OCI-LY1 (cell line): ENCODE data around the gene CROCC.
"Not testable (repeated sequence)": the region's sequence is repeated elsewhere in the genome, so short reads cannot be mapped to it uniquely, and the experiment has no call there.

ENCODE experiments used
- H2AFZ ChIP-seq: fragments of 200-600 bp; sonication (generic), shearing (Covaris generic); 2 replicates; pipeline ENCODE4 v1.6.0; 2014; ENCODE audit warnings: antibody characterized with exemption, mild to moderate bottlenecking, low read length
- H3F3A ChIP-seq: fragments of 200-600 bp; sonication (generic), shearing (Covaris generic); 2 replicates; pipeline ENCODE4 v1.6.0; 2014; ENCODE audit warnings: mild to moderate bottlenecking, antibody characterized with exemption, low read length, moderate library complexity; ENCODE audit not compliant: insufficient read depth
- H3K27ac ChIP-seq: fragments of 200-600 bp; sonication (generic); 2 replicates; pipeline ENCODE4 v1.5.1; 2014; ENCODE audit warnings: low read length, mixed run types, mild to moderate bottlenecking, low read depth; ENCODE audit not compliant: poor library complexity, severe bottlenecking
- H3K27me3 ChIP-seq: fragments of 200-600 bp; sonication (generic); 2 replicates; pipeline ENCODE4 v1.6.0; 2014; ENCODE audit warnings: antibody characterized with exemption, mild to moderate bottlenecking, low read length, moderate library complexity; ENCODE audit not compliant: insufficient read depth
- H3K36me3 ChIP-seq: fragments of 200-600 bp; sonication (generic); 2 replicates; pipeline ENCODE4 v1.6.1; 2014; ENCODE audit warnings: mild to moderate bottlenecking, antibody characterized with exemption, low read length, moderate library complexity, mixed read lengths; ENCODE audit not compliant: insufficient read depth
- H3K4me1 ChIP-seq: fragments of 200-600 bp; sonication (generic); 2 replicates; pipeline ENCODE4 v1.5.1; 2014; ENCODE audit warnings: mild to moderate bottlenecking, low read length, moderate library complexity; ENCODE audit not compliant: insufficient read depth, severe bottlenecking
- H3K4me2 ChIP-seq: fragments of 200-600 bp; sonication (generic), shearing (Covaris generic); 2 replicates; pipeline ENCODE4 v1.6.1; 2014; ENCODE audit warnings: low read length
- H3K4me3 ChIP-seq: fragments of 200-600 bp; sonication (generic); 2 replicates; pipeline ENCODE4 v1.5.1; 2014; ENCODE audit warnings: low read length, low read depth, mild to moderate bottlenecking, mixed read lengths; ENCODE audit not compliant: poor library complexity, severe bottlenecking
- H3K79me2 ChIP-seq: fragments of 200-600 bp; shearing (Covaris generic); 2 replicates; pipeline ENCODE4 v1.6.1; 2016; ENCODE audit warnings: mixed run types, low read length, mixed read lengths; ENCODE audit not compliant: insufficient read depth
- H3K9ac ChIP-seq: fragments of 200-600 bp; sonication (generic), shearing (Covaris generic); 2 replicates; pipeline ENCODE4 v1.6.1; 2014; ENCODE audit warnings: mild to moderate bottlenecking, low read length, mixed read lengths
- H3K9me2 ChIP-seq: fragments of 200-600 bp; sonication (generic), shearing (Covaris generic); 2 replicates; pipeline ENCODE4 v1.6.1; 2014; ENCODE audit warnings: low read depth, mild to moderate bottlenecking, low read length, mixed read lengths
- H3K9me3 ChIP-seq: fragments of 200-600 bp; shearing (Covaris generic); 2 replicates; pipeline ENCODE4 v1.6.1; 2014; ENCODE audit warnings: low read length, mixed read lengths
- H4K20me1 ChIP-seq: fragments of 200-600 bp; sonication (generic), shearing (Covaris generic); 2 replicates; pipeline ENCODE4 v1.6.0; 2016; ENCODE audit warnings: mild to moderate bottlenecking, low read length; ENCODE audit not compliant: insufficient read depth
- CTCF ChIP-seq: fragments of 200-600 bp; sonication (generic), shearing (Covaris generic); IDR thresholded peaks from 2 replicates; pipeline ENCODE4 v1.5.1; 2017; ENCODE audit warnings: mild to moderate bottlenecking, antibody characterized with exemption, low read length, moderate library complexity, mixed read lengths
- EZH2 ChIP-seq: fragments of 200-600 bp; sonication (generic), shearing (Covaris generic); IDR thresholded peaks from 2 replicates; pipeline ENCODE4 v1.8.0; 2017; ENCODE audit warnings: borderline replicate concordance, mixed run types, mild to moderate bottlenecking, antibody characterized with exemption, low read length, moderate library complexity, mixed read lengths

CROCC gene

GRCh38 chr1:16931206-16931934, 9.6 kb downstream of the CROCC start:
- not testable (repeated sequence) for H4K20me1 ChIP-seq, H3K27ac ChIP-seq, H3K9me2 ChIP-seq, H3K4me3 ChIP-seq, H3K36me3 ChIP-seq, H2AFZ ChIP-seq, H3F3A ChIP-seq, H3K4me2 ChIP-seq, H3K4me1 ChIP-seq, H3K27me3 ChIP-seq, H3K79me2 ChIP-seq, H3K9ac ChIP-seq, H3K9me3 ChIP-seq

GRCh38 chr1:16933945-16934344, 12.2 kb downstream of the CROCC start:
- not testable (repeated sequence) for H3K27me3 ChIP-seq, H3K4me2 ChIP-seq, H3K9me2 ChIP-seq, H3F3A ChIP-seq, H3K79me2 ChIP-seq, H3K9me3 ChIP-seq, H3K36me3 ChIP-seq, H3K9ac ChIP-seq, H3K4me3 ChIP-seq, H4K20me1 ChIP-seq, H3K4me1 ChIP-seq, H3K27ac ChIP-seq, H2AFZ ChIP-seq

- H3K9me2 ChIP-seq, H3K9me3 ChIP-seq, H3K36me3 ChIP-seq, H3K4me1 ChIP-seq, H3K4me2 ChIP-seq, H3K79me2 ChIP-seq, H3K9ac ChIP-seq, H3K27me3 ChIP-seq, H3F3A ChIP-seq, H4K20me1 ChIP-seq, H3K27ac ChIP-seq, H3K4me3 ChIP-seq, H2AFZ ChIP-seq: not testable (repeated sequence)
Observed at GRCh38 chr1:16936580-16936979, 14.8 kb downstream of the CROCC start.

GRCh38 chr1:16938351-16939321, 16.9 kb downstream of the CROCC start:
- H3K79me2 ChIP-seq = no peaks in the 10 kb centered on the region
- H3K9me2 ChIP-seq = no peaks in the 10 kb centered on the region
- H3F3A ChIP-seq = no peaks in the 10 kb centered on the region
- H3K36me3 ChIP-seq = no peaks in the 10 kb centered on the region
- no peak overlapping the region for H3K9ac ChIP-seq
- H3K4me2 ChIP-seq = no peak overlapping the region
- no peak for TF ChIP-seq CTCF
- no peak for TF ChIP-seq EZH2
- H4K20me1 ChIP-seq = no peaks in the 10 kb centered on the region
- H3K9me3 ChIP-seq = no peaks in the 10 kb centered on the region
- H3K4me1 ChIP-seq = no peaks in the 10 kb centered on the region
- H3K27ac ChIP-seq = no peak overlapping the region
- H3K4me3 ChIP-seq = no peak overlapping the region
- H3K27me3 ChIP-seq = no peaks in the 10 kb centered on the region
- H2AFZ ChIP-seq = no peak overlapping the region

GRCh38 chr1:16939386-16940180, 17.9 kb downstream of the CROCC start:
- H3K9me2 ChIP-seq, H3K9me3 ChIP-seq, H3K27me3 ChIP-seq, H3K4me3 ChIP-seq, H3K4me1 ChIP-seq, H4K20me1 ChIP-seq, H3F3A ChIP-seq, H3K9ac ChIP-seq, H3K27ac ChIP-seq, H2AFZ ChIP-seq, H3K4me2 ChIP-seq, H3K36me3 ChIP-seq, H3K79me2 ChIP-seq: not testable (repeated sequence)
